Adrenal gland (tissue), 12 donors: Measurements from ENCODE around the gene OMG. TPM values are rescaled to one million over a fixed set of nuclear protein-coding genes. Genes with fewer than 3 reads are reported as not detected.

Experiments used
- DNase-seq, 7 donors: peaks; one replicate each; pipeline ENCODE4 v3.0.0-alpha.2; 2019 to 2020
- H3K27ac ChIP-seq, 5 donors: fragments of 200-600 bp; sonication (generic) in 4 of 5; 1 replicate in 3 of 5; 2 replicates in 2 of 5; pipeline versions ENCODE4 v1.5.1 to v1.8.0; 2016 to 2020; ENCODE audit warnings: mild to moderate bottlenecking in 1 of 5
- H3K27me3 ChIP-seq: fragments of 200-600 bp; 2 replicates; pipeline ENCODE4 v1.8.0; 2021
- H3K36me3 ChIP-seq, 2 donors: fragments of 200-600 bp; replicated peaks in 1 of 2; 1 replicate in 1 of 2; 2 replicates in 1 of 2; pipeline versions ENCODE4 v1.5.1 to v1.8.0; 2018 to 2022
- H3K4me1 ChIP-seq, 2 donors: fragments of 200-600 bp; replicated peaks in 1 of 2; 1 replicate in 1 of 2; 2 replicates in 1 of 2; pipeline versions ENCODE4 v1.5.1 to v1.8.0; 2018 to 2021
- H3K4me3 ChIP-seq, 4 donors: fragments of 200-600 bp; sonication (generic) in 3 of 4; one replicate each; pipeline ENCODE4 v1.5.1; 2016 to 2018
- H3K9me3 ChIP-seq, 3 donors: fragments of 200-600 bp; sonication (generic) in 1 of 3; replicated peaks in 1 of 3; 1 replicate in 2 of 3; 2 replicates in 1 of 3; pipeline versions ENCODE4 v1.5.1 to v1.8.0; 2016 to 2021
- POLR2A ChIP-seq, 2 donors: fragments of 450-650 bp; IDR thresholded peaks; one replicate each; pipeline ENCODE4 v1.6.1; 2017; ENCODE audit warnings: antibody characterized with exemption in 2 of 2, mild to moderate bottlenecking in 2 of 2, moderate library complexity in 1 of 2
- WGBS, 4 donors: extraction: QIAGEN DNeasy Blood & Tissue Kit in 2 of 4; methylation state at CpG; one replicate each; pipeline versions ENCODE4 v1.1.5 to v1.1.7; 2013 to 2017; 5-methylcytosine and 5-hydroxymethylcytosine counted together
- intact Hi-C, 2 donors: fragments of 100-400 bp; cut with DNase I; formaldehyde crosslinking; loops; one replicate each; pipeline versions ENCODE4 v1.14.1 to v1.15.0; 2022 to 2023
- polyA plus RNA-seq, 3 donors: library from polyadenylated mRNA; stranded (reverse); fragments of 200-250 nt in 2 of 3; fragments of 350-450 nt in 1 of 3; fragmentation: Illumina TruSeq in 1 of 3; extraction: RNeasy Lipid Tissue Mini Kit (QIAGEN cat#74804) in 1 of 3; gene quantifications; one replicate each; pipeline ENCODE4 v1.2.3, GENCODE V29; 2013 to 2014
- total RNA-seq, 9 donors: library from RNA; depleted of rRNA in 4 of 9; stranded (reverse); fragments of >200 nt in 4 of 9; fragments of 120-200 nt in 1 of 9; fragmentation: NEBNext Ultra II Directional in 1 of 9; extraction: Animal tissue kit (Norgen Biotek cat#: 25700) in 1 of 9; gene quantifications; one replicate each; pipeline versions ENCODE4 v1.1.0 to v1.2.4, GENCODE V29; 2013 to 2023
- TF ChIP-seq, protein P1 (sequence below), 6 experiments: fragments of 450-650 bp in 4 of 6; fragments of 200-600 bp in 2 of 6; sonication (generic) in 1 of 6; IDR thresholded peaks; 1 replicate in 5 of 6; 2 replicates in 1 of 6; pipeline versions ENCODE4 v1.5.1 to v1.8.0; 2016 to 2021; ENCODE audit warnings: antibody characterized with exemption in 6 of 6, mild to moderate bottlenecking in 2 of 6, moderate library complexity in 1 of 6
- donor health status: healthy with polysubstance abuse.
- donor health status: Bipolar disorder and iron deficiency.
- donor health status: DM: yes; HTN: yes; CAD: no.
- donor health status: DM: no; HTN: no; CAD: no.
- donor health status: DM: no; HTN: no; CAD: no.
- donor health status: DM: yes; HTN: yes; CAD: no.

The OMG gene
- total and polyA plus RNA-seq, 12 donors, result 0.20 to 0.54 (median 0.48) TPM; not detected in 7

DNA sequence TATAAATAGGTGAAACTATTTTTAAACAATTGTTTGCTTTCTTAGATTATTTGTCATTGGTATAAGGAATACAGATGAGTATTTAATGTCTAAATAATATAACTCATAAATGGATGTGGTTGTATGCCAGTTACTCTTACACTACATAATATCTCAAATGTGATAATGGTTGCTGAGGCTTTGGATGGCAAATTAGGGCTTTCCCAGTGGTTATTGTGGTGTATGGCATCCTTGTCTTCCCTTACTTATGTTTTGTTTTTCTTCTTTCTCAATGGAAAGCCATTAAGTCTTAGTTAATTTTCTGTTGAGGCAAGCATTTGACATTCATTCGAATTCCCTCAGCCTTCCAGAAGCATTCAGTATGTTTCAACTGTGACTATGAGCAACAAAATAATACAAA, 10.5 kb downstream of the OMG start:
- DNase-seq, result no peak
- H3K36me3 ChIP-seq, result no peaks in the 10 kb centered on the region
- no peak overlapping the region for H3K4me3 ChIP-seq
- WGBS, 4 donors, result 92 to 94% (median 93%) methylated on average over 1 of the region's 1 CpG
- intact Hi-C loops, result no loop called here
- H3K27me3 ChIP-seq, result no peaks in the 10 kb centered on the region
- H3K27ac ChIP-seq, result no peak overlapping the region
- no peaks in the 10 kb centered on the region for H3K4me1 ChIP-seq
- no peaks in the 10 kb centered on the region for H3K9me3 ChIP-seq
- no peak for TF ChIP-seq POLR2A (IDR thresholded peaks at IDR 0.05)
- TF ChIP-seq, protein P1, sequence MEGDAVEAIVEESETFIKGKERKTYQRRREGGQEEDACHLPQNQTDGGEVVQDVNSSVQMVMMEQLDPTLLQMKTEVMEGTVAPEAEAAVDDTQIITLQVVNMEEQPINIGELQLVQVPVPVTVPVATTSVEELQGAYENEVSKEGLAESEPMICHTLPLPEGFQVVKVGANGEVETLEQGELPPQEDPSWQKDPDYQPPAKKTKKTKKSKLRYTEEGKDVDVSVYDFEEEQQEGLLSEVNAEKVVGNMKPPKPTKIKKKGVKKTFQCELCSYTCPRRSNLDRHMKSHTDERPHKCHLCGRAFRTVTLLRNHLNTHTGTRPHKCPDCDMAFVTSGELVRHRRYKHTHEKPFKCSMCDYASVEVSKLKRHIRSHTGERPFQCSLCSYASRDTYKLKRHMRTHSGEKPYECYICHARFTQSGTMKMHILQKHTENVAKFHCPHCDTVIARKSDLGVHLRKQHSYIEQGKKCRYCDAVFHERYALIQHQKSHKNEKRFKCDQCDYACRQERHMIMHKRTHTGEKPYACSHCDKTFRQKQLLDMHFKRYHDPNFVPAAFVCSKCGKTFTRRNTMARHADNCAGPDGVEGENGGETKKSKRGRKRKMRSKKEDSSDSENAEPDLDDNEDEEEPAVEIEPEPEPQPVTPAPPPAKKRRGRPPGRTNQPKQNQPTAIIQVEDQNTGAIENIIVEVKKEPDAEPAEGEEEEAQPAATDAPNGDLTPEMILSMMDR (IDR thresholded peaks at IDR 0.05), result no peak

DNA sequence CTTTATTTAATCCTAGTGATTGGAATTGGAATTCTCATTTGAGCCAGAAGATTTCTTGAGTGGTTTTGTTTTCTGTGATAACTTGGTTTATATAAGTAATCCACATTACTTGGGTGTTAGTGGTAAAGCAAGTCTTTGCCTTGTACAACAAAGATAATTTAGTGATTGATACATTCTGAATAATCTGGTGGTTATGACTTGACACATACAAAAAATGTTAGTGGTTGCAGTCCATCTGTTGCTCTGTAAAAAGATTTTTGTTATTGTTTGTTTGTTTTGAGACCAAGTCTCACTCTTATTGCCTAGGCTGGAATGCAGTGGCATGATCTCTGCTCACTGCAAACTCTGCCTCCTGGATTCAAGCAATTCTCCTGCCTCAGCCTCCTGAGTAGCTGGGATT, 13.2 kb downstream of the OMG start:
- TF ChIP-seq POLR2A (IDR thresholded peaks at IDR 0.05), result no peak
- TF ChIP-seq, protein P1 (IDR thresholded peaks at IDR 0.05), result no peak
- no peak for DNase-seq
- intact Hi-C loops, result no loop called here

DNA sequence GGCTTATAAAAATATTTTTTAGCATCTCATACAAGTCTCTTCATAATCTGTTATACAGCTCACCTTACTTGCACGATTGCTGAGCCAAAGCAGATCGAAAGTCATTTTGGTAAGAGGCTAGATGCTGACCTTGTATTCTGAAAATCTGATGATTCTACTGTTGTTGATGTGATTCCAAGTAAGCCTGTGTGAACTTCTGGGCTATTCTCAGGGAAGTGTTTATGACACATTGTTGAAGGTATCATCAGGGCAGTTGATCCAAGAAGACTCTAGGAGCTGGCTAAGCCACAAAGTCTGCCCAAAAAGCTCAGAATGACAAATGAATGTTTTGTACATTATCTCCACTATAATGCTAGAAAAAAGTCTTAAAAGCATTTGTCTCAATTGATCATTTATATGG, 16.0 kb downstream of the OMG start:
- Histone ChIP-seq H3K36me3 (no peaks in the 10 kb centered on the region), H3K27me3 (no peaks in the 10 kb centered on the region), H3K4me3 (no peak overlapping the region), H3K9me3 (no peaks in the 10 kb centered on the region), H3K27ac (peak overlapping the region in 1 of 5 donors; percentile 26), H3K4me1 (no peaks in the 10 kb centered on the region)
- 44 to 69% (median 52%) methylated on average over 2 of the region's 2 CpGs for whole genome bisulfite sequencing, 4 donors
- TF ChIP-seq, protein P1 (IDR thresholded peaks at IDR 0.05), result no peak
- no peak for TF ChIP-seq POLR2A (IDR thresholded peaks at IDR 0.05)
- intact Hi-C loops, result no loop called here
- no peak for DNase-seq

More for the DNA sequence above, 13.2 kb downstream of the OMG start:
- H3K9me3 ChIP-seq, result no peaks in the 10 kb centered on the region
- H3K4me1 ChIP-seq, result no peaks in the 10 kb centered on the region
- H3K36me3 ChIP-seq, result no peaks in the 10 kb centered on the region
- H3K4me3 ChIP-seq, result no peak overlapping the region
- H3K27me3 ChIP-seq, result no peaks in the 10 kb centered on the region
- no peak overlapping the region for H3K27ac ChIP-seq

DNA sequence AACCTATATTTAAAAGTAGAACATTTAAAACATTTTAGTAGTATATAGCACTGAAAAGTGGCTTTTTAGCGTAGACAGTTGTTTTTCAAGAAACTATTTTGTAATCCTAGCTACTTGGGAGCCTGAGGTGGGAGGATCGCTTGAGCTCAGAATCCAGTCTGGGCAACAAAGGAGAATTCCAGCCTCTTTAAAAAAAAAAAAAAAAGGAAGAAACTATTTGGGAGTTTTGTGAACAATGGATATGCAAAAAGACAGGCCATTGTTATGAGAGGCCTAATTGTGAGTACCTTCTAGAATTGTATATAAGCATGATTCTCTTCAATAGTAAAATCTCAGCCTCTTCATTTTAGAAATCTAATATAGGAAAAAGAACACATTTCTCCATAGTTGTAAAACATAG, 17.6 kb downstream of the OMG start:
- Histone ChIP-seq H3K4me3 (no peak overlapping the region), H3K36me3 (peaks cover 0 to 4% of the 10 kb centered on the region in 2 donors)

More for the DNA sequence above, 17.6 kb downstream of the OMG start:
- WGBS, 4 donors, result 96 to 99% (median 97%) methylated on average over 2 of the region's 2 CpGs
- no peaks in the 10 kb centered on the region for H3K27me3 ChIP-seq
- no peak overlapping the region for H3K27ac ChIP-seq
- intact Hi-C loops, result no loop called here
- TF ChIP-seq POLR2A (IDR thresholded peaks at IDR 0.05), result no peak
- TF ChIP-seq, protein P1 (IDR thresholded peaks at IDR 0.05), result no peak
- H3K4me1 ChIP-seq, result peaks cover 0 to 8% of the 10 kb centered on the region in 2 donors
- no peaks in the 10 kb centered on the region for H3K9me3 ChIP-seq
- DNase-seq, result no peak
